ENCODE data around the gene MRPL1. TPM values are rescaled to one million over a fixed set of nuclear protein-coding genes. Genes with fewer than 3 reads are reported as not detected.
"Not testable (repeated sequence)": the region's sequence is repeated elsewhere in the genome, so short reads cannot be mapped to it uniquely, and the experiment has no call there.

MRPL1 gene
- polyA plus RNA-seq, 4 donors = 45.5 to 66.1 (median 59.6) TPM

GRCh38 chr4:77959566-77960338 is 97.1 kb downstream of the MRPL1 start:
- DNase-seq (ENCODE audit: low read depth in 4 of 4, low spot score in 2 of 4) = peak; percentile 9 to 51 (median 22)

- DNase-seq (ENCODE audit: low read depth in 4 of 4, low spot score in 2 of 4) = no peak
These were observed 97.7 kb downstream of the MRPL1 start for GRCh38 chr4:77960367-77960766.

- DNase-seq (ENCODE audit: low read depth in 4 of 4, low spot score in 2 of 4) = no peak
These were observed 100.4 kb downstream of the MRPL1 start for GRCh38 chr4:77963004-77963403.

GRCh38 chr4:77973657-77974056 is 111.0 kb downstream of the MRPL1 start:
- not testable (repeated sequence) for DNase-seq (ENCODE audit: low read depth in 4 of 4, low spot score in 2 of 4)

GRCh38 chr4:77982900-77983540 is 120.4 kb downstream of the MRPL1 start:
- not testable (repeated sequence) for DNase-seq (ENCODE audit: low read depth in 4 of 4, low spot score in 2 of 4)

- not testable (repeated sequence) for DNase-seq (ENCODE audit: low read depth in 4 of 4, low spot score in 2 of 4)
These were observed 121.1 kb downstream of the MRPL1 start for GRCh38 chr4:77983612-77984311.

- DNase-seq (ENCODE audit: low read depth in 4 of 4, low spot score in 2 of 4) = no peak
These were observed 127.3 kb downstream of the MRPL1 start for GRCh38 chr4:77989968-77990367.

GRCh38 chr4:77990456-77990855 is 127.8 kb downstream of the MRPL1 start:
- DNase-seq (ENCODE audit: low read depth in 4 of 4, low spot score in 2 of 4) = no peak

- DNase-seq (ENCODE audit: low read depth in 4 of 4, low spot score in 2 of 4) = no peak
These were observed 128.3 kb downstream of the MRPL1 start for GRCh38 chr4:77990904-77991358.

GRCh38 chr4:77992581-77992980 is 130.0 kb downstream of the MRPL1 start:
- DNase-seq (ENCODE audit: low read depth in 4 of 4, low spot score in 2 of 4) = no peak

GRCh38 chr4:77994194-77994721 is 131.6 kb downstream of the MRPL1 start:
- peak; percentile 51 to 80 (median 62) for DNase-seq (ENCODE audit: low read depth in 4 of 4, low spot score in 2 of 4)

- DNase-seq (ENCODE audit: low read depth in 4 of 4, low spot score in 2 of 4) = no peak
These were observed 133.4 kb downstream of the MRPL1 start for GRCh38 chr4:77996076-77996475.

GRCh38 chr4:78001531-78001930 is 138.9 kb downstream of the MRPL1 start:
- DNase-seq (ENCODE audit: low read depth in 4 of 4, low spot score in 2 of 4) = no peak

- no peak for DNase-seq (ENCODE audit: low read depth in 4 of 4, low spot score in 2 of 4)
These were observed 139.6 kb downstream of the MRPL1 start for GRCh38 chr4:78002260-78002659.

Other genes with a start within 250 kb of the MRPL1 start
- gene CNOT6L, start 43.5 kb upstream of the MRPL1 start, polyA plus RNA-seq (ENCODE audit: insufficient read length in 4 of 4) = 10 to 100 TPM; 28.6 to 41.3 (median 34.0) TPM
- gene FRAS1, start 194.5 kb downstream of the MRPL1 start, polyA plus RNA-seq (ENCODE audit: insufficient read length in 4 of 4) = 10 to 100 TPM; 54.6 to 82.6 (median 69.7) TPM

Data from left renal cortex interstitium (tissue), 4 donors.